ENCODE measurements around the gene PTPRCAP. TPM values are rescaled to one million over a fixed set of nuclear protein-coding genes. Genes with fewer than 3 reads are reported as not detected.

PTPRCAP gene
- total and polyA plus RNA-seq, 4 donors: 2.9 to 6.2 (median 4.5) TPM

- Histone ChIP-seq H3K27me3 (ENCODE audit: control insufficient read depth in 4 of 4, insufficient read depth in 4 of 4, low read length in 3 of 4) (no peaks in the 10 kb centered on the region), H3K9ac (ENCODE audit: low read depth in 1 of 2, low read length in 2 of 2) (no peak overlapping the region), H3K4me3 (ENCODE audit: low read depth in 1 of 3, low read length in 3 of 3) (no peak overlapping the region), H3K36me3 (ENCODE audit: control insufficient read depth in 4 of 4, insufficient read depth in 3 of 4, low read depth in 1 of 4, low read length in 3 of 4) (peaks cover 3 to 47% (median 8%) of the 10 kb centered on the region in 4 donors), H3K9me3 (ENCODE audit: control insufficient read depth in 4 of 4, low read length in 3 of 4) (no peaks in the 10 kb centered on the region), H3K27ac (ENCODE audit: low read depth in 1 of 2, low read length in 2 of 2) (peak overlapping the region in 1 of 2 donors; percentile 31), H3K4me1 (ENCODE audit: control insufficient read depth in 4 of 4, insufficient read depth in 4 of 4, low read length in 3 of 4) (peaks cover 0 to 7% (median 3%) of the 10 kb centered on the region in 4 donors)
- no peak for DNase-seq (ENCODE audit: low spot score)
- TF ChIP-seq FOXA2 (IDR thresholded peaks at IDR 0.05) (no peak), JUND (IDR thresholded peaks at IDR 0.05) (no peak), NR2F2 (IDR thresholded peaks at IDR 0.05) (no peak), EGR1 (IDR thresholded peaks at IDR 0.05; ENCODE audit: low read depth in 2 of 2) (no peak), TAF1 (conservative IDR thresholded peaks at IDR 0.05) (no peak), GABPA (IDR thresholded peaks at IDR 0.05 in 1 of 2, conservative IDR thresholded peaks at IDR 0.05 in 1 of 2) (no peak), HNF4A (conservative IDR thresholded peaks at IDR 0.05) (no peak), RXRA (IDR thresholded peaks at IDR 0.05) (no peak), YY1 (IDR thresholded peaks at IDR 0.05) (no peak), RAD21 (IDR thresholded peaks at IDR 0.05) (no peak), HNF4G (IDR thresholded peaks at IDR 0.05) (no peak), ATF3 (IDR thresholded peaks at IDR 0.05) (no peak), SP1 (IDR thresholded peaks at IDR 0.05) (no peak), FOXA1 (IDR thresholded peaks at IDR 0.05) (no peak), CTCF (IDR thresholded peaks at IDR 0.05; ENCODE audit: low read depth, low read length, missing input control) (no peak)
- TF ChIP-seq, protein P1, sequence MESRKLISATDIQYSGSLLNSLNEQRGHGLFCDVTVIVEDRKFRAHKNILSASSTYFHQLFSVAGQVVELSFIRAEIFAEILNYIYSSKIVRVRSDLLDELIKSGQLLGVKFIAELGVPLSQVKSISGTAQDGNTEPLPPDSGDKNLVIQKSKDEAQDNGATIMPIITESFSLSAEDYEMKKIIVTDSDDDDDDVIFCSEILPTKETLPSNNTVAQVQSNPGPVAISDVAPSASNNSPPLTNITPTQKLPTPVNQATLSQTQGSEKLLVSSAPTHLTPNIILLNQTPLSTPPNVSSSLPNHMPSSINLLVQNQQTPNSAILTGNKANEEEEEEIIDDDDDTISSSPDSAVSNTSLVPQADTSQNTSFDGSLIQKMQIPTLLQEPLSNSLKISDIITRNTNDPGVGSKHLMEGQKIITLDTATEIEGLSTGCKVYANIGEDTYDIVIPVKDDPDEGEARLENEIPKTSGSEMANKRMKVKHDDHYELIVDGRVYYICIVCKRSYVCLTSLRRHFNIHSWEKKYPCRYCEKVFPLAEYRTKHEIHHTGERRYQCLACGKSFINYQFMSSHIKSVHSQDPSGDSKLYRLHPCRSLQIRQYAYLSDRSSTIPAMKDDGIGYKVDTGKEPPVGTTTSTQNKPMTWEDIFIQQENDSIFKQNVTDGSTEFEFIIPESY (IDR thresholded peaks at IDR 0.05): no peak
- TF ChIP-seq, protein P2, sequence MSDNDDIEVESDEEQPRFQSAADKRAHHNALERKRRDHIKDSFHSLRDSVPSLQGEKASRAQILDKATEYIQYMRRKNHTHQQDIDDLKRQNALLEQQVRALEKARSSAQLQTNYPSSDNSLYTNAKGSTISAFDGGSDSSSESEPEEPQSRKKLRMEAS (IDR thresholded peaks at IDR 0.05): no peak
- TF ChIP-seq, protein P3, sequence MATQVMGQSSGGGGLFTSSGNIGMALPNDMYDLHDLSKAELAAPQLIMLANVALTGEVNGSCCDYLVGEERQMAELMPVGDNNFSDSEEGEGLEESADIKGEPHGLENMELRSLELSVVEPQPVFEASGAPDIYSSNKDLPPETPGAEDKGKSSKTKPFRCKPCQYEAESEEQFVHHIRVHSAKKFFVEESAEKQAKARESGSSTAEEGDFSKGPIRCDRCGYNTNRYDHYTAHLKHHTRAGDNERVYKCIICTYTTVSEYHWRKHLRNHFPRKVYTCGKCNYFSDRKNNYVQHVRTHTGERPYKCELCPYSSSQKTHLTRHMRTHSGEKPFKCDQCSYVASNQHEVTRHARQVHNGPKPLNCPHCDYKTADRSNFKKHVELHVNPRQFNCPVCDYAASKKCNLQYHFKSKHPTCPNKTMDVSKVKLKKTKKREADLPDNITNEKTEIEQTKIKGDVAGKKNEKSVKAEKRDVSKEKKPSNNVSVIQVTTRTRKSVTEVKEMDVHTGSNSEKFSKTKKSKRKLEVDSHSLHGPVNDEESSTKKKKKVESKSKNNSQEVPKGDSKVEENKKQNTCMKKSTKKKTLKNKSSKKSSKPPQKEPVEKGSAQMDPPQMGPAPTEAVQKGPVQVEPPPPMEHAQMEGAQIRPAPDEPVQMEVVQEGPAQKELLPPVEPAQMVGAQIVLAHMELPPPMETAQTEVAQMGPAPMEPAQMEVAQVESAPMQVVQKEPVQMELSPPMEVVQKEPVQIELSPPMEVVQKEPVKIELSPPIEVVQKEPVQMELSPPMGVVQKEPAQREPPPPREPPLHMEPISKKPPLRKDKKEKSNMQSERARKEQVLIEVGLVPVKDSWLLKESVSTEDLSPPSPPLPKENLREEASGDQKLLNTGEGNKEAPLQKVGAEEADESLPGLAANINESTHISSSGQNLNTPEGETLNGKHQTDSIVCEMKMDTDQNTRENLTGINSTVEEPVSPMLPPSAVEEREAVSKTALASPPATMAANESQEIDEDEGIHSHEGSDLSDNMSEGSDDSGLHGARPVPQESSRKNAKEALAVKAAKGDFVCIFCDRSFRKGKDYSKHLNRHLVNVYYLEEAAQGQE (IDR thresholded peaks at IDR 0.05): no peak
- 92% methylated on average over 38 of the region's 38 CpGs for WGBS
Measured at GRCh38 chr11:67435727-67436458, 1.6 kb downstream of the PTPRCAP start.

Measured in liver (tissue), 9 donors.